ENCODE measurements around the gene NIPAL3.

DNA sequence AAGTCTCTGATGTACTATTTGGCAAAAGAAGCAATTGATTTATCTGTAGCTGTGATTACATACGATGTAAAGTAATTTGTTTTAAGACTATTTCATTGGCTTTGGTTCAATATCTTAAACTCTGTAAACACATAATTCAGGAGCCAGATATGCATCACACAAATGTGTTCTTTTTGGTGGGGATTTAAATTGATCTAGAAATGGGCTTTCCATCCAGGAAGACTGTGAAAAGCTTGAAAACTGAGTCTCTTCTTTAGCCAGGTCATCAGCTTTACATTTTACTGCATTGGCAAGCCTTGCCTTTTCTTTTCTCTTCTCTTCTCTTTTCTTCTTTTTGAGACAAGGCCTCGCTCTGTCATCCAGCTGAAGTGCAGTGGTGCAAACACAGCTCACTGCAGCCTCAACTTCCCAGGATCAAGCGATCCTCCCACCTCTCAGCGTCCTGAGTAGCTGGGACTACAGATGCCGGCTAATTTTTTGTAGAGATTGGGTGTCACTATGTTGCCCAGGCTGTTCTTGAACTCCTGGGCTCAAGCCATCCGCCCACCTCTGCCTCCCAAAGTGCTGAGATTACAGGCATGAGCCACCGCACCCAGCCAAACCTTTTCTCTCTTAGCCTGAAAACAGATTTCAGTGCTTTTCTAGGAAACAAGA is 88.4 kb downstream of the NIPAL3 start:
- TF ChIP-seq, protein P1, sequence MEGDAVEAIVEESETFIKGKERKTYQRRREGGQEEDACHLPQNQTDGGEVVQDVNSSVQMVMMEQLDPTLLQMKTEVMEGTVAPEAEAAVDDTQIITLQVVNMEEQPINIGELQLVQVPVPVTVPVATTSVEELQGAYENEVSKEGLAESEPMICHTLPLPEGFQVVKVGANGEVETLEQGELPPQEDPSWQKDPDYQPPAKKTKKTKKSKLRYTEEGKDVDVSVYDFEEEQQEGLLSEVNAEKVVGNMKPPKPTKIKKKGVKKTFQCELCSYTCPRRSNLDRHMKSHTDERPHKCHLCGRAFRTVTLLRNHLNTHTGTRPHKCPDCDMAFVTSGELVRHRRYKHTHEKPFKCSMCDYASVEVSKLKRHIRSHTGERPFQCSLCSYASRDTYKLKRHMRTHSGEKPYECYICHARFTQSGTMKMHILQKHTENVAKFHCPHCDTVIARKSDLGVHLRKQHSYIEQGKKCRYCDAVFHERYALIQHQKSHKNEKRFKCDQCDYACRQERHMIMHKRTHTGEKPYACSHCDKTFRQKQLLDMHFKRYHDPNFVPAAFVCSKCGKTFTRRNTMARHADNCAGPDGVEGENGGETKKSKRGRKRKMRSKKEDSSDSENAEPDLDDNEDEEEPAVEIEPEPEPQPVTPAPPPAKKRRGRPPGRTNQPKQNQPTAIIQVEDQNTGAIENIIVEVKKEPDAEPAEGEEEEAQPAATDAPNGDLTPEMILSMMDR (IDR thresholded peaks at IDR 0.05; ENCODE audit: poor library complexity, severe bottlenecking) = no peak
- TF ChIP-seq POLR2AphosphoS5 (IDR thresholded peaks at IDR 0.05) = no peak
- TF ChIP-seq EP300 (conservative IDR thresholded peaks at IDR 0.05; ENCODE audit: poor library complexity, severe bottlenecking) = no peak
- no peak for TF ChIP-seq EZH2 (IDR thresholded peaks at IDR 0.05; ENCODE audit: borderline replicate concordance, insufficient read depth, low read length, poor library complexity, severe bottlenecking)
- TF ChIP-seq SMC3 (conservative IDR thresholded peaks at IDR 0.05; ENCODE audit: poor library complexity) = no peak
